HepG2 (cell line): ENCODE data around the gene PHLPP2. TPM values are rescaled to one million over a fixed set of nuclear protein-coding genes. Genes with fewer than 3 reads are reported as not detected.
"Not testable (repeated sequence)": the region's sequence is repeated elsewhere in the genome, so short reads cannot be mapped to it uniquely, and the experiment has no call there.

Experiments
- CHD4 ChIP-seq: fragments of 200-600 bp; sonication (generic); IDR thresholded peaks from 2 replicates; pipeline ENCODE4 v1.7.0; 2017; ENCODE audit warnings: mild to moderate bottlenecking, low read length, borderline replicate concordance
- CREM ChIP-seq, 2 experiments: sonication (generic) in 1 of 2; formaldehyde crosslinking in 1 of 2; IDR thresholded peaks; 2 replicates each; pipeline versions ENCODE4 v1.4.0 to v1.6.1; 2016 to 2020; ENCODE audit warnings: antibody characterized with exemption in 1 of 2, mild to moderate bottlenecking in 1 of 2, missing genetic modification reagents in 1 of 2
- HOXA3 ChIP-seq: sonication (generic); formaldehyde crosslinking; IDR thresholded peaks from 2 replicates; pipeline ENCODE4 v1.5.0; 2020; ENCODE audit warnings: missing genetic modification reagents
- NR2F2 ChIP-seq: IDR thresholded peaks from 2 replicates; pipeline ENCODE4 v1.6.1; 2012; ENCODE audit warnings: low read depth, inconsistent platforms, borderline replicate concordance
- NR2F6 ChIP-seq, 2 experiments: IDR thresholded peaks; 2 replicates each; pipeline ENCODE4 v1.6.1; 2016; ENCODE audit warnings: antibody characterized with exemption in 1 of 2, mild to moderate bottlenecking in 1 of 2
- SIX1 ChIP-seq: sonication (generic); formaldehyde crosslinking; IDR thresholded peaks from 2 replicates; pipeline ENCODE4 v1.4.0; 2020; ENCODE audit warnings: missing genetic modification reagents, borderline replicate concordance
- SKI ChIP-seq: fragments of 450-650 bp; IDR thresholded peaks from one replicate; pipeline ENCODE4 v1.6.1; 2018; ENCODE audit warnings: mild to moderate bottlenecking; ENCODE audit not compliant: partially characterized antibody
- ZMYM2 ChIP-seq: sonication (generic); formaldehyde crosslinking; IDR thresholded peaks from 2 replicates; pipeline ENCODE4 v1.8.0; 2022; ENCODE audit warnings: mild to moderate bottlenecking, missing genetic modification reagents
- ZMYM3 ChIP-seq: sonication (generic); formaldehyde crosslinking; IDR thresholded peaks from 2 replicates; pipeline ENCODE4 v1.5.1; 2020; ENCODE audit warnings: mild to moderate bottlenecking, missing genetic modification reagents
- ZNF362 ChIP-seq: sonication (generic); formaldehyde crosslinking; IDR thresholded peaks from 2 replicates; pipeline ENCODE4 v1.4.0; 2020; ENCODE audit warnings: missing genetic modification reagents, mild to moderate bottlenecking, borderline replicate concordance
- ZNF430 ChIP-seq: sonication (generic); formaldehyde crosslinking; IDR thresholded peaks from 2 replicates; pipeline ENCODE4 v1.9.0; 2021; ENCODE audit warnings: mild to moderate bottlenecking, missing genetic modification reagents
- ZNF710 ChIP-seq: sonication (generic); formaldehyde crosslinking; IDR thresholded peaks from 2 replicates; pipeline ENCODE4 v1.5.0; 2020; ENCODE audit warnings: mild to moderate bottlenecking, missing genetic modification reagents, borderline replicate concordance
- ZNF761 ChIP-seq: sonication (generic); formaldehyde crosslinking; conservative IDR thresholded peaks from 2 replicates; pipeline ENCODE4 v1.4.0; 2020; ENCODE audit warnings: mild to moderate bottlenecking, missing genetic modification reagents
- ZNF841 ChIP-seq: sonication (generic); formaldehyde crosslinking; IDR thresholded peaks from 2 replicates; pipeline ENCODE4 v1.8.1; 2023; ENCODE audit warnings: missing genetic modification reagents, borderline replicate concordance
- polyA plus RNA-seq, 8 experiments: library from polyadenylated mRNA; depleted of rRNA in 3 of 8; stranded (reverse) in 7 of 8; unstranded in 1 of 8; fragments of >200 nt; fragmentation: Illumina TruSeq in 4 of 8; extraction: Trizol in 4 of 8; gene quantifications; 2 replicates each; pipeline versions ENCODE4 v1.2.1 to v1.2.3, GENCODE V29; 2011 to 2016; ENCODE audit warnings: low read depth in 4 of 8, missing spikeins in 1 of 8, mixed read lengths in 1 of 8; ENCODE audit not compliant: insufficient read depth in 1 of 8
- total RNA-seq, 5 experiments: library from RNA; depleted of rRNA; stranded (reverse); fragments of >200 nt; fragmentation: Illumina TruSeq; extraction: Trizol; gene quantifications; 2 replicates each; pipeline ENCODE4 v1.2.3, GENCODE V29; 2016; ENCODE audit warnings: low read depth in 1 of 5
- TF ChIP-seq, protein P1 (sequence below): sonication (generic); formaldehyde crosslinking; IDR thresholded peaks from 2 replicates; pipeline ENCODE4 v1.5.0; 2020; ENCODE audit warnings: mild to moderate bottlenecking, missing genetic modification reagents
- TF ChIP-seq, protein P2 (sequence below): fragments of 450-650 bp; IDR thresholded peaks from 2 replicates; pipeline ENCODE4 v1.6.1; 2016
- TF ChIP-seq, protein P3 (sequence below): sonication (generic); formaldehyde crosslinking; IDR thresholded peaks from 2 replicates; pipeline ENCODE4 v1.4.0; 2020; ENCODE audit warnings: mild to moderate bottlenecking, missing genetic modification reagents, borderline replicate concordance

PHLPP2 gene
- total and polyA plus RNA-seq, 2 of the 13 experiments (the other 11 are each of a cell fraction or from before 2014, with no cell fraction given), result 8.9 TPM

GRCh38 chr16:71595340-71595826 is 129.1 kb downstream of the PHLPP2 start (continued):
- TF ChIP-seq ZNF362 (CRISPR knock-in tag) (peak; percentile 100), ZNF761 (0 out of 2 replicates have a peak, but pooled peaks have one; percentile 4), SIX1 (CRISPR knock-in tag) (peak; percentile 74; the same call in 1 of the 2 replicates), ZNF710 (CRISPR knock-in tag) (peak; percentile 60; the same call in 1 of the 2 replicates), SKI (peak; percentile 73), HOXA3 (CRISPR knock-in tag) (peak; percentile 64; the same call in 1 of the 2 replicates), ZNF430 (CRISPR knock-in tag) (peak; percentile 70; the same call in 1 of the 2 replicates), ZNF841 (CRISPR knock-in tag) (0 out of 2 replicates have a peak, but pooled peaks have one; percentile 59), NR2F6 (IDR thresholded peaks at IDR 0.05) (peak; percentile 43), NR2F6 (CRISPR knock-in tag; IDR thresholded peaks at IDR 0.05) (peak; percentile 41; the same call in 1 of the 2 replicates), NR2F2 (0 out of 2 replicates have a peak, but pooled peaks have one; percentile 11), CREM (IDR thresholded peaks at IDR 0.05) (peak; percentile 53; the same call in 1 of the 2 replicates), ZMYM3 (CRISPR knock-in tag) (peak; percentile 99), ZMYM2 (CRISPR knock-in tag) (peak; percentile 96), CHD4 (peak; percentile 64; the same call in 1 of the 2 replicates)
- TF ChIP-seq, protein P1, sequence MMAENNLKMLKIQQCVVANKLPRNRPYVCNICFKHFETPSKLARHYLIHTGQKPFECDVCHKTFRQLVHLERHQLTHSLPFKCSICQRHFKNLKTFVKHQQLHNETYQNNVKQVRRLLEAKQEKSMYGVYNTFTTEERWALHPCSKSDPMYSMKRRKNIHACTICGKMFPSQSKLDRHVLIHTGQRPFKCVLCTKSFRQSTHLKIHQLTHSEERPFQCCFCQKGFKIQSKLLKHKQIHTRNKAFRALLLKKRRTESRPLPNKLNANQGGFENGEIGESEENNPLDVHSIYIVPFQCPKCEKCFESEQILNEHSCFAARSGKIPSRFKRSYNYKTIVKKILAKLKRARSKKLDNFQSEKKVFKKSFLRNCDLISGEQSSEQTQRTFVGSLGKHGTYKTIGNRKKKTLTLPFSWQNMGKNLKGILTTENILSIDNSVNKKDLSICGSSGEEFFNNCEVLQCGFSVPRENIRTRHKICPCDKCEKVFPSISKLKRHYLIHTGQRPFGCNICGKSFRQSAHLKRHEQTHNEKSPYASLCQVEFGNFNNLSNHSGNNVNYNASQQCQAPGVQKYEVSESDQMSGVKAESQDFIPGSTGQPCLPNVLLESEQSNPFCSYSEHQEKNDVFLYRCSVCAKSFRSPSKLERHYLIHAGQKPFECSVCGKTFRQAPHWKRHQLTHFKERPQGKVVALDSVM (CRISPR knock-in tag), result peak; percentile 99
- TF ChIP-seq, protein P2, sequence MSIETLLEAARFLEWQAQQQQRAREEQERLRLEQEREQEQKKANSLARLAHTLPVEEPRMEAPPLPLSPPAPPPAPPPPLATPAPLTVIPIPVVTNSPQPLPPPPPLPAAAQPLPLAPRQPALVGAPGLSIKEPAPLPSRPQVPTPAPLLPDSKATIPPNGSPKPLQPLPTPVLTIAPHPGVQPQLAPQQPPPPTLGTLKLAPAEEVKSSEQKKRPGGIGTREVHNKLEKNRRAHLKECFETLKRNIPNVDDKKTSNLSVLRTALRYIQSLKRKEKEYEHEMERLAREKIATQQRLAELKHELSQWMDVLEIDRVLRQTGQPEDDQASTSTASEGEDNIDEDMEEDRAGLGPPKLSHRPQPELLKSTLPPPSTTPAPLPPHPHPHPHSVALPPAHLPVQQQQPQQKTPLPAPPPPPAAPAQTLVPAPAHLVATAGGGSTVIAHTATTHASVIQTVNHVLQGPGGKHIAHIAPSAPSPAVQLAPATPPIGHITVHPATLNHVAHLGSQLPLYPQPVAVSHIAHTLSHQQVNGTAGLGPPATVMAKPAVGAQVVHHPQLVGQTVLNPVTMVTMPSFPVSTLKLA, result peak; percentile 65
- not testable (repeated sequence) for TF ChIP-seq CREM (CRISPR knock-in tag; IDR thresholded peaks at IDR 0.05)
- TF ChIP-seq, protein P3, sequence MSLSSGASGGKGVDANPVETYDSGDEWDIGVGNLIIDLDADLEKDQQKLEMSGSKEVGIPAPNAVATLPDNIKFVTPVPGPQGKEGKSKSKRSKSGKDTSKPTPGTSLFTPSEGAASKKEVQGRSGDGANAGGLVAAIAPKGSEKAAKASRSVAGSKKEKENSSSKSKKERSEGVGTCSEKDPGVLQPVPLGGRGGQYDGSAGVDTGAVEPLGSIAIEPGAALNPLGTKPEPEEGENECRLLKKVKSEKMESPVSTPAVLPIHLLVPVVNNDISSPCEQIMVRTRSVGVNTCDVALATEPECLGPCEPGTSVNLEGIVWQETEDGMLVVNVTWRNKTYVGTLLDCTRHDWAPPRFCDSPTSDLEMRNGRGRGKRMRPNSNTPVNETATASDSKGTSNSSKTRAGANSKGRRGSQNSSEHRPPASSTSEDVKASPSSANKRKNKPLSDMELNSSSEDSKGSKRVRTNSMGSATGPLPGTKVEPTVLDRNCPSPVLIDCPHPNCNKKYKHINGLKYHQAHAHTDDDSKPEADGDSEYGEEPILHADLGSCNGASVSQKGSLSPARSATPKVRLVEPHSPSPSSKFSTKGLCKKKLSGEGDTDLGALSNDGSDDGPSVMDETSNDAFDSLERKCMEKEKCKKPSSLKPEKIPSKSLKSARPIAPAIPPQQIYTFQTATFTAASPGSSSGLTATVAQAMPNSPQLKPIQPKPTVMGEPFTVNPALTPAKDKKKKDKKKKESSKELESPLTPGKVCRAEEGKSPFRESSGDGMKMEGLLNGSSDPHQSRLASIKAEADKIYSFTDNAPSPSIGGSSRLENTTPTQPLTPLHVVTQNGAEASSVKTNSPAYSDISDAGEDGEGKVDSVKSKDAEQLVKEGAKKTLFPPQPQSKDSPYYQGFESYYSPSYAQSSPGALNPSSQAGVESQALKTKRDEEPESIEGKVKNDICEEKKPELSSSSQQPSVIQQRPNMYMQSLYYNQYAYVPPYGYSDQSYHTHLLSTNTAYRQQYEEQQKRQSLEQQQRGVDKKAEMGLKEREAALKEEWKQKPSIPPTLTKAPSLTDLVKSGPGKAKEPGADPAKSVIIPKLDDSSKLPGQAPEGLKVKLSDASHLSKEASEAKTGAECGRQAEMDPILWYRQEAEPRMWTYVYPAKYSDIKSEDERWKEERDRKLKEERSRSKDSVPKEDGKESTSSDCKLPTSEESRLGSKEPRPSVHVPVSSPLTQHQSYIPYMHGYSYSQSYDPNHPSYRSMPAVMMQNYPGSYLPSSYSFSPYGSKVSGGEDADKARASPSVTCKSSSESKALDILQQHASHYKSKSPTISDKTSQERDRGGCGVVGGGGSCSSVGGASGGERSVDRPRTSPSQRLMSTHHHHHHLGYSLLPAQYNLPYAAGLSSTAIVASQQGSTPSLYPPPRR (CRISPR knock-in tag), result peak; percentile 75
